ENCODE results near the gene KCNMA1.

DNA sequence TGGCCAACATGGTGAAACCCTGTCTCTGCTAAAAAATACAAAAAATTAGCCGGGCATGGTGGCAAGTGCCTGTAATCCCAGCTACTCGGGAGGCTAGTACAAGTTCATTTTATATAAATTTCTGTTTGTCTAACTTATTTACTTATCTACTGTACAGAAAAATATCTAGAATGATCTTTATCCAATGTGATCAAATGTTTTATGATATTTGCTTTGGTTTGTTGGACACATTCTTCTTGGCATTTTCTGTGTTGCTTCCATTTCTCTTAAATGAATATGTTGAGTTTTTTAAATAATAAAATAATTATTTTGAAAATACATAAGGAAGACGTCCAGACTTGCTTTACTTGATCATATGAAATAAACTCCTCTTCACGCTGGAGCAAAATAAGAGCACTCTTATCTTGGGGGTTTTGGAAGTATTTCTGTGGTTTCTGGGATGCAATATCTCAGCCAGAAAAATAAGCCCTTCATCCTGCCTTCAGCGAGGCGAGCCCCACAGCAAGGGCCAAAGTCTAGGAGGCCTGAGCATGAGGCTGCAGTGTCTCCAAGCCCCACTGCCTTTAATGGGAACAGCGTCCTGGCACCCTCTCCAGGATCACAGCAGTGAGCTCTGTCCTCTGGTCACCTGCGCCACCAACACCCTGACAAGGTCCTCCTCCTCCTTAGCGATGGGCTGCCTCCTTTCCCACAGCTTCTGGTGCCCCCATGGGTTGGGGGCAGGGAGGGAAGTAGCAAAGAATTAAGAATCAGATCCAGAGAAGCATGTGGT is 480.2 kb downstream of the KCNMA1 start:
- TF ChIP-seq, protein P1, sequence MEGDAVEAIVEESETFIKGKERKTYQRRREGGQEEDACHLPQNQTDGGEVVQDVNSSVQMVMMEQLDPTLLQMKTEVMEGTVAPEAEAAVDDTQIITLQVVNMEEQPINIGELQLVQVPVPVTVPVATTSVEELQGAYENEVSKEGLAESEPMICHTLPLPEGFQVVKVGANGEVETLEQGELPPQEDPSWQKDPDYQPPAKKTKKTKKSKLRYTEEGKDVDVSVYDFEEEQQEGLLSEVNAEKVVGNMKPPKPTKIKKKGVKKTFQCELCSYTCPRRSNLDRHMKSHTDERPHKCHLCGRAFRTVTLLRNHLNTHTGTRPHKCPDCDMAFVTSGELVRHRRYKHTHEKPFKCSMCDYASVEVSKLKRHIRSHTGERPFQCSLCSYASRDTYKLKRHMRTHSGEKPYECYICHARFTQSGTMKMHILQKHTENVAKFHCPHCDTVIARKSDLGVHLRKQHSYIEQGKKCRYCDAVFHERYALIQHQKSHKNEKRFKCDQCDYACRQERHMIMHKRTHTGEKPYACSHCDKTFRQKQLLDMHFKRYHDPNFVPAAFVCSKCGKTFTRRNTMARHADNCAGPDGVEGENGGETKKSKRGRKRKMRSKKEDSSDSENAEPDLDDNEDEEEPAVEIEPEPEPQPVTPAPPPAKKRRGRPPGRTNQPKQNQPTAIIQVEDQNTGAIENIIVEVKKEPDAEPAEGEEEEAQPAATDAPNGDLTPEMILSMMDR (IDR thresholded peaks at IDR 0.05), result no peak
- TF ChIP-seq POLR2A (IDR thresholded peaks at IDR 0.05), result no peak
